Measurements from ENCODE around the gene EHHADH.

Gene EHHADH

GRCh38 chr3:185207931-185208746 is 45.7 kb downstream of the EHHADH start:
- Histone ChIP-seq H3K4me1 (ENCODE audit: control insufficient read depth, insufficient read depth, low read length) (no peaks in the 10 kb centered on the region), H3K36me3 (ENCODE audit: control insufficient read depth in 2 of 2, insufficient read depth in 1 of 2, low read length in 2 of 2) (peaks cover 0 to 9% of the 10 kb centered on the region in 2 experiments; a peak in 1 of 3 replicates), H3K4me3 (ENCODE audit: low read depth, low read length) (no peak overlapping the region), H3K27ac (ENCODE audit: extremely low read depth, low read depth, low read length) (no peak overlapping the region), H3K9me3 (ENCODE audit: control insufficient read depth, insufficient read depth, low read depth, low read length) (no peaks in the 10 kb centered on the region)
- TF ChIP-seq ZNF658 (tag by site-specific recombination; IDR thresholded peaks at IDR 0.05) (no peak), ZNF391 (tag by site-specific recombination; IDR thresholded peaks at IDR 0.05; ENCODE audit: borderline replicate concordance, low read depth) (no peak), ELK4 (IDR thresholded peaks at IDR 0.05; ENCODE audit: borderline replicate concordance, low read depth, low read length) (no peak), MYNN (tag by site-specific recombination; IDR thresholded peaks at IDR 0.05; ENCODE audit: borderline replicate concordance) (no peak), AEBP2 (tag by site-specific recombination; IDR thresholded peaks at IDR 0.05; ENCODE audit: borderline replicate concordance) (no peak), ZNF585B (tag by site-specific recombination; IDR thresholded peaks at IDR 0.05) (no peak), ZNF473 (tag by site-specific recombination; IDR thresholded peaks at IDR 0.05) (no peak), KLF16 (tag by site-specific recombination; IDR thresholded peaks at IDR 0.05) (no peak), ZNF660 (tag by site-specific recombination; IDR thresholded peaks at IDR 0.05) (no peak), ZNF184 (tag by site-specific recombination; IDR thresholded peaks at IDR 0.05) (no peak), KLF10 (tag by site-specific recombination; IDR thresholded peaks at IDR 0.05) (no peak), ZNF837 (tag by site-specific recombination; IDR thresholded peaks at IDR 0.05) (no peak), IKZF3 (tag by site-specific recombination; IDR thresholded peaks at IDR 0.05) (no peak), ZNF561 (tag by site-specific recombination; IDR thresholded peaks at IDR 0.05; ENCODE audit: borderline replicate concordance) (no peak), PRDM2 (tag by site-specific recombination; IDR thresholded peaks at IDR 0.05; ENCODE audit: borderline replicate concordance) (no peak), TSHZ1 (tag by site-specific recombination; IDR thresholded peaks at IDR 0.05; ENCODE audit: borderline replicate concordance) (no peak)
- POLR2A ChIA-PET, result no interaction called here
- CTCF ChIA-PET, result no interaction called here
